H1 (cell line): ENCODE results near the gene MAP10. TPM values are rescaled to one million over a fixed set of nuclear protein-coding genes. Genes with fewer than 3 reads are reported as not detected.

ENCODE experiments used
- CTCF ChIA-PET: fragments of 300-600 bp; sonication (Branson Sonifier 250); formaldehyde crosslinking; loops from one replicate; lab custom pipeline; 2021; ENCODE audit not compliant: partially characterized antibody; lab: Charles Lee
- POLR2A ChIA-PET: fragments of 300-600 bp; sonication (Branson Sonifier 250); formaldehyde crosslinking; loops from one replicate; lab custom pipeline; 2021; ENCODE audit warnings: inconsistent platforms; ENCODE audit not compliant: partially characterized antibody; lab: Charles Lee
- DNase-seq, 2 experiments: peaks; one replicate each; pipeline versions ENCODE4 v3.0.0 to v3.0.0-alpha.2; 2010 to 2022; ENCODE audit warnings: low spot score in 2 of 2, low read depth in 1 of 2, mixed read lengths in 1 of 2
- FAIRE-seq: peaks from 2 replicates; lab custom pipeline; 2011; peaks lifted over from hg19 to GRCh38; lab: Jason Lieb, UNC
- H2AFZ ChIP-seq: 2 replicates; pipeline ENCODE4 v1.8.1; 2012; ENCODE audit warnings: low read length, inconsistent platforms
- H2AK5ac ChIP-seq: 2 replicates; pipeline ENCODE4 v1.6.1; 2013; ENCODE audit warnings: low read depth, low read length
- H2BK120ac ChIP-seq: replicated peaks from 2 replicates; pipeline ENCODE3; 2013; ENCODE audit warnings: low read depth, low read length, inconsistent platforms
- H2BK12ac ChIP-seq: 2 replicates; pipeline ENCODE4 v1.6.1; 2013; ENCODE audit warnings: low read depth, low read length
- H2BK15ac ChIP-seq: 2 replicates; pipeline ENCODE4 v1.6.1; 2013; ENCODE audit warnings: low read length
- H2BK20ac ChIP-seq: 2 replicates; pipeline ENCODE4 v1.6.1; 2013; ENCODE audit warnings: low read length
- H2BK5ac ChIP-seq: 2 replicates; pipeline ENCODE4 v1.6.1; 2013; ENCODE audit warnings: low read depth, low read length
- H3K14ac ChIP-seq: 2 replicates; pipeline ENCODE4 v1.6.1; 2013; ENCODE audit warnings: inconsistent platforms; ENCODE audit not compliant: insufficient read length
- H3K18ac ChIP-seq: 2 replicates; pipeline ENCODE4 v1.6.1; 2013; ENCODE audit warnings: low read length; ENCODE audit errors: extremely low read depth
- H3K23ac ChIP-seq: 2 replicates; pipeline ENCODE4 v1.6.1; 2013; ENCODE audit warnings: inconsistent platforms; ENCODE audit not compliant: insufficient read length
- H3K23me2 ChIP-seq: 2 replicates; pipeline ENCODE4 v1.6.1; 2013; ENCODE audit warnings: low read depth, low read length
- H3K27ac ChIP-seq: 2 replicates; pipeline ENCODE4 v1.6.1; 2011; ENCODE audit warnings: low read depth, low read length, inconsistent platforms
- H3K27me3 ChIP-seq, 4 experiments: replicated peaks in 1 of 4; 1 replicate in 1 of 4; 2 replicates in 3 of 4; pipeline versions ENCODE4 v1.6.1 to v1.8.1; 2011 to 2013; ENCODE audit warnings: low read length in 3 of 4, mild to moderate bottlenecking in 3 of 4, inconsistent platforms in 2 of 4, mixed read lengths in 2 of 4, moderate library complexity in 1 of 4; ENCODE audit not compliant: control insufficient read depth in 3 of 4, insufficient read depth in 3 of 4; ENCODE audit errors: extremely low read depth in 1 of 4
- H3K36me3 ChIP-seq, 4 experiments: 2 replicates each; pipeline versions ENCODE4 v1.6.1 to v1.8.1; 2011 to 2013; ENCODE audit warnings: mild to moderate bottlenecking in 4 of 4, low read length in 3 of 4, moderate library complexity in 2 of 4, control low read depth in 1 of 4, inconsistent platforms in 1 of 4; ENCODE audit not compliant: insufficient read depth in 4 of 4, control insufficient read depth in 2 of 4
- H3K4ac ChIP-seq: replicated peaks from 2 replicates; pipeline ENCODE3; 2013; ENCODE audit warnings: low read length, low read depth, mixed read lengths, inconsistent platforms; ENCODE audit not compliant: insufficient read length
- H3K4me1 ChIP-seq, 4 experiments: replicated peaks in 1 of 4; 1 replicate in 1 of 4; 2 replicates in 3 of 4; pipeline versions ENCODE4 v1.6.1 to v1.8.1; 2011 to 2013; ENCODE audit warnings: low read length in 3 of 4, inconsistent platforms in 2 of 4, mixed read lengths in 1 of 4; ENCODE audit not compliant: insufficient read depth in 4 of 4, control insufficient read depth in 3 of 4
- H3K4me2 ChIP-seq, 2 experiments: 2 replicates each; pipeline versions ENCODE4 v1.6.1 to v1.8.1; 2011 to 2013; ENCODE audit warnings: low read depth in 2 of 2, low read length in 2 of 2, control low read depth in 1 of 2, inconsistent platforms in 1 of 2, mild to moderate bottlenecking in 1 of 2; ENCODE audit not compliant: insufficient read depth in 1 of 2
- H3K4me3 ChIP-seq, 4 experiments: fragments of 200-600, 300-600 bp in 1 of 4; sonication (generic), shearing (Covaris generic), sonication (Bioruptor Twin) in 1 of 4; 2 replicates each; pipeline versions ENCODE4 v1.5.1 to v1.8.1; 2011 to 2016; ENCODE audit warnings: low read length in 4 of 4, low read depth in 3 of 4, control low read depth in 2 of 4, inconsistent platforms in 2 of 4, mild to moderate bottlenecking in 2 of 4, mixed read lengths in 1 of 4, moderate library complexity in 1 of 4; ENCODE audit not compliant: insufficient read depth in 2 of 4; ENCODE audit errors: extremely low read depth in 1 of 4
- H3K56ac ChIP-seq: replicated peaks from 2 replicates; pipeline ENCODE3; 2013; ENCODE audit warnings: low read depth, mild to moderate bottlenecking, mixed read lengths, low read length, inconsistent platforms; ENCODE audit not compliant: insufficient read length
- H3K79me1 ChIP-seq: 2 replicates; pipeline ENCODE4 v1.6.1; 2013; ENCODE audit warnings: low read depth, low read length, control low read depth
- H3K79me2 ChIP-seq, 2 experiments: 2 replicates each; pipeline versions ENCODE4 v1.6.1 to v1.8.1; 2012 to 2013; ENCODE audit warnings: low read length in 2 of 2, mild to moderate bottlenecking in 2 of 2, inconsistent platforms in 1 of 2; ENCODE audit not compliant: insufficient read depth in 2 of 2, control insufficient read depth in 1 of 2
- H3K9ac ChIP-seq, 4 experiments: replicated peaks in 1 of 4; 1 replicate in 1 of 4; 2 replicates in 3 of 4; pipeline versions ENCODE4 v1.6.1 to v1.8.1; 2011 to 2013; ENCODE audit warnings: low read depth in 3 of 4, low read length in 3 of 4, control low read depth in 2 of 4, mild to moderate bottlenecking in 2 of 4, moderate library complexity in 2 of 4, inconsistent platforms in 1 of 4; ENCODE audit errors: extremely low read depth in 1 of 4
- H3K9me3 ChIP-seq, 2 experiments: 2 replicates each; pipeline versions ENCODE4 v1.6.1 to v1.8.1; 2012 to 2013; ENCODE audit warnings: mild to moderate bottlenecking in 2 of 2, moderate library complexity in 2 of 2, control low read depth in 1 of 2, inconsistent platforms in 1 of 2, low read depth in 1 of 2, low read length in 1 of 2, mixed read lengths in 1 of 2; ENCODE audit not compliant: insufficient read depth in 2 of 2
- H4K20me1 ChIP-seq, 2 experiments: replicated peaks in 1 of 2; 2 replicates each; pipeline versions ENCODE3 to v1.8.1; 2011 to 2013; ENCODE audit warnings: inconsistent platforms in 2 of 2, low read length in 2 of 2, mild to moderate bottlenecking in 1 of 2; ENCODE audit not compliant: insufficient read depth in 2 of 2, control insufficient read depth in 1 of 2
- H4K5ac ChIP-seq: 2 replicates; pipeline ENCODE4 v1.6.1; 2013; ENCODE audit warnings: low read length, low read depth, mixed read lengths, inconsistent platforms; ENCODE audit not compliant: insufficient read length
- H4K8ac ChIP-seq: 2 replicates; pipeline ENCODE4 v1.8.0; 2013; ENCODE audit warnings: mild to moderate bottlenecking, moderate library complexity, low read length, inconsistent platforms; ENCODE audit not compliant: insufficient read depth; ENCODE audit errors: extremely low read depth
- H4K91ac ChIP-seq: replicated peaks from 2 replicates; pipeline ENCODE3; 2013; ENCODE audit warnings: low read length, mixed read lengths, inconsistent platforms; ENCODE audit not compliant: insufficient read length
- ATF3 ChIP-seq: IDR thresholded peaks from 2 replicates; pipeline ENCODE4 v1.6.1; 2011; ENCODE audit warnings: low read depth, mild to moderate bottlenecking, low read length; ENCODE audit not compliant: insufficient read depth
- BRCA1 ChIP-seq: IDR thresholded peaks from 2 replicates; pipeline ENCODE4 v1.6.1; 2012; ENCODE audit warnings: low read depth, low read length, improper control_type of control experiment
- KDM4A ChIP-seq: IDR thresholded peaks from one replicate; pipeline ENCODE4 v1.7.1; 2012; ENCODE audit warnings: low read depth, mild to moderate bottlenecking, moderate library complexity, low read length, inconsistent platforms; ENCODE audit not compliant: severe bottlenecking
- POLR2A ChIP-seq, 2 experiments: IDR thresholded peaks; 1 replicate in 1 of 2; 2 replicates in 1 of 2; pipeline ENCODE4 v1.6.1; 2011; ENCODE audit warnings: low read depth in 2 of 2, low read length in 2 of 2, mild to moderate bottlenecking in 2 of 2; ENCODE audit errors: control extremely low read depth in 1 of 2
- POU5F1 ChIP-seq: IDR thresholded peaks from 2 replicates; pipeline ENCODE4 v1.6.1; 2011; ENCODE audit warnings: low read depth, mild to moderate bottlenecking, low read length, moderate library complexity
- SAP30 ChIP-seq: fragments of 300-600 bp; sonication (generic); IDR thresholded peaks from 2 replicates; pipeline ENCODE4 v1.7.1; 2012; ENCODE audit warnings: low read length, moderate library complexity, mild to moderate bottlenecking, inconsistent platforms; ENCODE audit not compliant: insufficient read depth, insufficient replicate concordance
- USF2 ChIP-seq: IDR thresholded peaks from 2 replicates; pipeline ENCODE4 v1.6.1; 2011; ENCODE audit warnings: low read length, improper control_type of control experiment
- YY1 ChIP-seq: IDR thresholded peaks from 2 replicates; pipeline ENCODE4 v1.6.1; 2011; ENCODE audit warnings: low read depth, mild to moderate bottlenecking, low read length
- WGBS, 2 experiments: shearing (Covaris generic) in 1 of 2; methylation state at CpG; one replicate each; pipeline versions ENCODE4 v1.1.6 to v1.1.7; 2013 to 2015; ENCODE audit warnings: low lambda C conversion rate in 2 of 2, mixed read lengths in 2 of 2, inconsistent platforms in 1 of 2, low coverage in 1 of 2, missing lambda C conversion rate in 1 of 2; ENCODE audit not compliant: insufficient replicate concordance in 2 of 2, insufficient coverage in 1 of 2, insufficient read length in 1 of 2; ENCODE audit errors: extremely low coverage in 1 of 2, missing lambda C conversion rate in 1 of 2; 5-methylcytosine and 5-hydroxymethylcytosine counted together
- polyA plus RNA-seq, 7 experiments: library from polyadenylated mRNA; depleted of rRNA in 3 of 7; stranded (reverse) in 5 of 7; unstranded in 2 of 7; fragments of >200 nt in 5 of 7; fragments of 200-250 nt in 2 of 7; gene quantifications; 1 replicate in 5 of 7; 2 replicates in 1 of 7; 4 replicates in 1 of 7; pipeline versions ENCODE4 v1.2.1 to v1.2.3, GENCODE V29; 2011 to 2013; ENCODE audit warnings: missing spikeins in 2 of 7, mixed read lengths in 2 of 7
- total RNA-seq: library from RNA; stranded (reverse); fragmentation: NEBNext Ultra II Directional; extraction: Animal tissue kit (Norgen Biotek cat#: 25700); gene quantifications from 2 replicates; pipeline ENCODE4 v1.2.1, GENCODE V29; 2021

The MAP10 gene
- total and polyA plus RNA-seq, 2 of the 8 experiments (the other 6 are each of a cell fraction or from before 2014, with no cell fraction given), result 1.5 to 3.5 TPM

GRCh38 chr1:232853994-232854797 is 49.0 kb downstream of the MAP10 start:
- H3K27ac ChIP-seq, result no peak overlapping the region
- H3K23me2 ChIP-seq, result no peaks in the 10 kb centered on the region
- no peaks in the 10 kb centered on the region for H3K9me3 ChIP-seq
- TF ChIP-seq KDM4A, result no peak
- TF ChIP-seq BRCA1, result no peak
- no peak for TF ChIP-seq POLR2A (IDR thresholded peaks at IDR 0.05; ENCODE audit: control extremely low read depth in 1 of 2, low read depth in 2 of 2, low read length in 2 of 2)
- TF ChIP-seq ATF3, result no peak
- TF ChIP-seq YY1, result no peak
- no peak for TF ChIP-seq USF2
- no peak for TF ChIP-seq SAP30
- no peak for TF ChIP-seq POU5F1

More at GRCh38 chr1:232853994-232854797, 49.0 kb downstream of the MAP10 start:
- WGBS, 2 experiments, result 82% methylated on average over 7 of the region's 7 CpGs; no CpG with 5 or more reads in 1 of the 2 experiments
- no peak overlapping the region for H4K91ac ChIP-seq
- H3K18ac ChIP-seq, result no peak overlapping the region
- ChIA-PET POLR2A (no interaction called here), CTCF (interaction anchor here (3.0 kb wide), 1 partner anchor 26 kb away, joined by 10 read pairs; no protein-coding TSS in a partner anchor)
- H2BK12ac ChIP-seq, result no peak overlapping the region
- no peaks in the 10 kb centered on the region for H3K79me1 ChIP-seq
- no peak overlapping the region for H2BK15ac ChIP-seq
- no peak overlapping the region for H3K9ac ChIP-seq
- H3K4me3 ChIP-seq, result no peak overlapping the region
- no peak overlapping the region for H3K56ac ChIP-seq
- H4K20me1 ChIP-seq, result no peaks in the 10 kb centered on the region
- H2AK5ac ChIP-seq, result no peak overlapping the region
- DNase-seq (no peak), FAIRE-seq (no peak)
- H3K36me3 ChIP-seq, result no peaks in the 10 kb centered on the region
- no peak overlapping the region for H2AFZ ChIP-seq
- H3K27me3 ChIP-seq, result peaks cover 0 to 1% (median 0%) of the 10 kb centered on the region in 4 experiments; a peak in 1 of 7 replicates
- no peak overlapping the region for H2BK5ac ChIP-seq
- no peak overlapping the region for H3K4ac ChIP-seq
- H3K4me2 ChIP-seq, result no peak overlapping the region
- no peaks in the 10 kb centered on the region for H3K4me1 ChIP-seq
- no peak overlapping the region for H3K14ac ChIP-seq
- no peak overlapping the region for H4K5ac ChIP-seq
- no peak overlapping the region for H3K23ac ChIP-seq
- no peak overlapping the region for H2BK120ac ChIP-seq
- no peak overlapping the region for H4K8ac ChIP-seq
- H2BK20ac ChIP-seq, result no peak overlapping the region
- H3K79me2 ChIP-seq, result no peaks in the 10 kb centered on the region
